Peyer's patch (tissue), 4 donors: ENCODE data around the gene NSUN3.

Experiments used
- POLR2A ChIP-seq, 2 donors: fragments of 450-650 bp; IDR thresholded peaks; one replicate each; pipeline ENCODE4 v1.5.1; 2017; ENCODE audit warnings: antibody characterized with exemption in 2 of 2, mild to moderate bottlenecking in 2 of 2, moderate library complexity in 2 of 2
- TF ChIP-seq, protein P1 (sequence below), 6 experiments: fragments of 450-650 bp in 4 of 6; fragments of 200-600 bp in 2 of 6; sonication (generic) in 1 of 6; IDR thresholded peaks; one replicate each; pipeline ENCODE4 v1.5.1; 2017 to 2019; ENCODE audit warnings: antibody characterized with exemption in 6 of 6, mild to moderate bottlenecking in 3 of 6, moderate library complexity in 1 of 6

DNA sequence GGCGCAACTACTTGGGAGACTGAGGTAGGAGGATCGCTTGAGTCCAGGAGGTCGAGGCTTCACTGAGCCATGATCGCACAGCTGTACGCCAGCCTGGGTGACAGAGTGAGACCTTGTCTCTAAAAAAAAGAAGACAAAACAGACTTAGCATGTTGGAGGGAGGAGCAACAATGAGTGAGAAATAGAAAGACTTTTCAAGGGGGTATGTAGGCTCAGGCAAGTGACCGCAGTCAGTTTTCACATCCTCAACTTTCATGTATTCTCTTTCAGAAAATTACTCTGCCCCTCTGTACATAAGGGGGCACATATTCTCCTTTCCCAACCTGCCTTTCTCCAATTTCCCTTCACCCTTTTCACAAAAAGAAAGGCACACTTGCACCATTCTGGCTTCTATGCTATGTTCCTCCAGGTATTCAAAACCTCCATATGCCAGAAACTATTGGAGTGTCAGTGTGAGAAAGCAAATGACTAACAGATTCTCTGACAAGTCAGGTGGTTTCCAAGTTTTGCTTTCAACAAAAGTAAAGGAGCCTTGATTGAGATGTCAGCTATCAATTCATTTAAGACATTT is 7.6 kb downstream of the NSUN3 start:
- no peak for TF ChIP-seq POLR2A (IDR thresholded peaks at IDR 0.05)
- TF ChIP-seq, protein P1, sequence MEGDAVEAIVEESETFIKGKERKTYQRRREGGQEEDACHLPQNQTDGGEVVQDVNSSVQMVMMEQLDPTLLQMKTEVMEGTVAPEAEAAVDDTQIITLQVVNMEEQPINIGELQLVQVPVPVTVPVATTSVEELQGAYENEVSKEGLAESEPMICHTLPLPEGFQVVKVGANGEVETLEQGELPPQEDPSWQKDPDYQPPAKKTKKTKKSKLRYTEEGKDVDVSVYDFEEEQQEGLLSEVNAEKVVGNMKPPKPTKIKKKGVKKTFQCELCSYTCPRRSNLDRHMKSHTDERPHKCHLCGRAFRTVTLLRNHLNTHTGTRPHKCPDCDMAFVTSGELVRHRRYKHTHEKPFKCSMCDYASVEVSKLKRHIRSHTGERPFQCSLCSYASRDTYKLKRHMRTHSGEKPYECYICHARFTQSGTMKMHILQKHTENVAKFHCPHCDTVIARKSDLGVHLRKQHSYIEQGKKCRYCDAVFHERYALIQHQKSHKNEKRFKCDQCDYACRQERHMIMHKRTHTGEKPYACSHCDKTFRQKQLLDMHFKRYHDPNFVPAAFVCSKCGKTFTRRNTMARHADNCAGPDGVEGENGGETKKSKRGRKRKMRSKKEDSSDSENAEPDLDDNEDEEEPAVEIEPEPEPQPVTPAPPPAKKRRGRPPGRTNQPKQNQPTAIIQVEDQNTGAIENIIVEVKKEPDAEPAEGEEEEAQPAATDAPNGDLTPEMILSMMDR (IDR thresholded peaks at IDR 0.05), result no peak
